ENCODE results near the gene RFX7.

RFX7 gene

GRCh38 chr15:56126409-56126808 lies 117.3 kb downstream of the RFX7 start:
- DNase-seq (ENCODE audit: low read depth, low spot score), result no peak

DNA sequence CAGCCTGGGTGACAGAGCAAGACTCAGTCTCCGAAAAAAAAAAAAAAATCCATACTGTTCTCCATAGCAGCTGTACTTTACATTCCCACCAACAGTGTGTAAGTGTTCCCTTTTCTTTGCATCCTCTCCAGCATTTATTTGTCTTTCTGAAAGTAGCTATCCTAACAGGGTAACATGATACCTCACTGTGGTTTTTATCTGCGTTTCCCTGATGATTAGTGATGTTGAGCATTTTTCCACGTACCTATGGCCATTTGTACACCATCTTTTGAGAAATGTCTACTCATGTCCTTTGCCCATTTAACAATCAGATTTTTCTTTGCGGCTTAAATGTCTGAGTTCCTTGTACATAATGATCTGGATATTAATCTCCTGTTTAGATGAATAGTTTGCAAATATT lies 119.3 kb downstream of the RFX7 start:
- no peak for DNase-seq (ENCODE audit: low read depth, low spot score)

DNA sequence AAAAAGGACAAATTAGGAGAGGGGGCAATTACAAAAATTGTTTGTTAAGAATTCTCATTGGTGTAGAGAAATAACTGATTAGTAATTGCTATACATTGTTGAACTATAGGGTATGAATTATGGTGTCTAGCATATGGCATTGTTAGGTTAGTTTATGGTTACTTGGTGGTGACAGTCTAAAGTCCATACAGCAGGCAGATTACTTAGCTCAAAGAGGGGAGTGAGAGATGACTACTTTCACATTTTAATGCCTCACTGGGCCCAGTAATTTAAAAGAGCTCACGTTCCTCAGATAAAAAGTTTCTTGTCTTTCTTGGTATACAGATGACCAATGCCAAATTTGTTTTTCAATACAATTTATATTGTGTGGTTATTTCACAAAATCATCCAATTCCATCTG lies 137.8 kb downstream of the RFX7 start:
- no peak for DNase-seq (ENCODE audit: low read depth, low spot score)

- DNase-seq (ENCODE audit: low read depth, low spot score), result no peak
These were observed 141.2 kb downstream of the RFX7 start for GRCh38 chr15:56102441-56102840.

GRCh38 chr15:56099311-56099710 lies 144.4 kb downstream of the RFX7 start:
- no peak for DNase-seq (ENCODE audit: low read depth, low spot score)

- no peak for DNase-seq (ENCODE audit: low read depth, low spot score)
These were observed 145.3 kb downstream of the RFX7 start for GRCh38 chr15:56098195-56098863.

DNA sequence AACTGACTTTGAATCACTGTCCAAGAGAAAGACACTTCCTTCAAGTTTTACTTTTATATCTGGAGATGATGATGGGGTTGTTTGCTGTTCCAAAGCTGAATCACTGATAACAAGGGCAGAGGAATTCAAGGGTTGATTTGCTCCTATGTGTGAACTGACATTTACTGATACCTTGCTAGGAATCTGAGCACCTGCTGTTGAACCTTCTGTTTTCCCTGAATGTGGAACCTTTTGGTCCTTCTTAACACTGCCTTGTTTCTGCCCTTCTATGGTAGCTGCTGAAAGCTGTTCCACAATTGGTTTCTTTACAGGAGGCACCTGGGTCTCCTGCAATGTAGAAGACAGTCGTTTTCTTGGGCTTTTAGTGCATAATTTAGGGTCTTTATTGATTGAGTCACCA lies 148.3 kb downstream of the RFX7 start:
- DNase-seq (ENCODE audit: low read depth, low spot score), result no peak

DNA sequence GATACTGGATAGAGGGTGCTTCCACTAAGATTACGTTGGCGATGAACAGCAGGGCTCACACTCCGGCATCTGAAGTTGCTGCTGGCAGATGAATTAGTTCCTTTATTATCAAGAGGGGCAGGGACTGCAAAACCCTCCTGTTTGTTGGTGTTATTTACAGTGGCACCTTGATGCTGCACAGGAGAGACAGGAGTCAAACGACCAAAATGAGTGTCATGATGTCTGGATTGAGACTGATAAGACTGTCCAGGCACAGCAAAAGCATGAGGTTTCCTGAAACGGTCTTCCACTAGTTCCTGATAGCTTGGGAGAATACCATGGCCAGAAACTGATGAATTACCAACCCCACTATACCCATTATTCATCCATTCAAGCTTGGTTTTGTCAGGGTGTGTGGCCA lies 149.5 kb downstream of the RFX7 start:
- DNase-seq (ENCODE audit: low read depth, low spot score), result no peak

DNA sequence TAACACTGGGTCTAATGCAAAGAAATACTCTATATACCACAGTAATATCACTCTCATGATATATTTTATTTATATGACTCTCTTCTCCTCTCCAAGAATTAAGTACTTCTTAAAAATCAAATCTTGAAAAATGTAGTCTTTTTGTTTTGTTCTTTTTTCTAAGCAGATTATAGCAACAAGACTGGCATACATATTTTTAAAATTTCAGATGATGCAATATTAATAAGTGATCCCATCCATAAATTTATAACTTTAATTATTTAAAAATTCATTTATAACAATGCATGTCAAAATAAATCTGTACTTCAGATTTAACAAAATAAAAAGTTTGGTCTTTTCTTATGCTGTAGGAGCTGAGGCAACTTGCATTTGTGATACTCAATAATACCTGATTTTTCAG lies 155.3 kb downstream of the RFX7 start:
- no peak for DNase-seq (ENCODE audit: low read depth, low spot score)

DNA sequence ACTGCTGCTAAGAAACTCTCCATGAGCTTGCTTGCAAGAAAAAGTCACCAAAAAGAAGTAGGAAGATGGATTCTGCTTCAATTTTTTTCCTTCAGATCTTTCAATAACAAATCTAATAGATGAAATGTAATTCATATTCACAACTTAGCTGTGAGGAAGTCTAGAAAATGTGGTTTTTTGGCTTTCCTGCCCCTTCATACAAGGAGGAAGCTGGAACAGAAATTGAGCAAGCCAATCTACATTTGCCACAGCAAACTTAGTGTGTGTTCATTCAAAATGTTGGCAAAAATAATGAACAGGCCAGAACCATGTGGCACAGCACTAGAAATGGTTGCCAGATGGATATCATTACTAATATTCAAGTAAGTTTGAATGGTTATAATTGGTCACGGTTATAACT lies 157.1 kb downstream of the RFX7 start:
- DNase-seq (ENCODE audit: low read depth, low spot score), result no peak

DNA sequence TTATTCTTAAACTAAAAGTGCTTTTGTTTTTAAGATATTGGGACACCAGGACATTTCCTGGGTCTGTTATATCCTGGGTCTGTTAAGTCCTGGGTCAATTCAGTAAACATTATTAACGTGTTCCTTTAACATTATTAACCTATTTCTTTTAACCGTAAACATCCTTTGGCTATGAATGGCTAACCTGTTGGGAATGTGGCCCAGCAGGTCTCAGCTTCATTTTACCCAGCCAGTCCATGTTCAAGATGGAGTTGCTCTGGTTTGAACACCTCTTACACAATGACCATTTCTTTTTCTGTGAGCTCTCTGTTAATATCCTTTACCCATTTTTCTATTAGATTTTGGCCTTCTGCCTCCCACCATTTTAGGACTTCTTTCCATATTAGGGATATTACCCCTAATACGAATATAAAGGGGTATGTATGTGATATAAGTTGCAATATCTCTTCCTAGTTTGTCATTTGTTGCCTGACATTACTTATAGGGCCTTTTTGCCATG lies 161.4 kb downstream of the RFX7 start:
- no peak for DNase-seq (ENCODE audit: low read depth, low spot score)

GRCh38 chr15:56077081-56077480 lies 166.6 kb downstream of the RFX7 start:
- no peak for DNase-seq (ENCODE audit: low read depth, low spot score)

DNA sequence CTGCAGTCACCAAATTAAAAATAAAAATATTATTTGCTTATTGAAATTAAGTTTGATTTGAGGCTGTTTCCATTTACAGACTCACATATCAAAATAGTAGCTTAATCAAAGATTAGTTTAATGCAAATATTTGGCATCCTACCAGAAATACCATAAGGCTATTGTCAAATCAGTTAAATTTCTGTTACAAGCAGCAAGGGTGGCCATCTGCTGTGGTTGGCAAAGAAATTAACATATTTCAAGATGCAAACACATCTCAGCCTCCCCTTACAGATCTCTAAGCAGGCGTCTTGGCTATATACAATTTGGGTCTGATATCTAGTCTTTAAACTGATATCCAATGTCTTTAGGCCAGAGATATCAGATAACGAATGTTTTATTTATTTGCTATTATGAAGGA lies 167.0 kb downstream of the RFX7 start:
- no peak for DNase-seq (ENCODE audit: low read depth, low spot score)

DNA sequence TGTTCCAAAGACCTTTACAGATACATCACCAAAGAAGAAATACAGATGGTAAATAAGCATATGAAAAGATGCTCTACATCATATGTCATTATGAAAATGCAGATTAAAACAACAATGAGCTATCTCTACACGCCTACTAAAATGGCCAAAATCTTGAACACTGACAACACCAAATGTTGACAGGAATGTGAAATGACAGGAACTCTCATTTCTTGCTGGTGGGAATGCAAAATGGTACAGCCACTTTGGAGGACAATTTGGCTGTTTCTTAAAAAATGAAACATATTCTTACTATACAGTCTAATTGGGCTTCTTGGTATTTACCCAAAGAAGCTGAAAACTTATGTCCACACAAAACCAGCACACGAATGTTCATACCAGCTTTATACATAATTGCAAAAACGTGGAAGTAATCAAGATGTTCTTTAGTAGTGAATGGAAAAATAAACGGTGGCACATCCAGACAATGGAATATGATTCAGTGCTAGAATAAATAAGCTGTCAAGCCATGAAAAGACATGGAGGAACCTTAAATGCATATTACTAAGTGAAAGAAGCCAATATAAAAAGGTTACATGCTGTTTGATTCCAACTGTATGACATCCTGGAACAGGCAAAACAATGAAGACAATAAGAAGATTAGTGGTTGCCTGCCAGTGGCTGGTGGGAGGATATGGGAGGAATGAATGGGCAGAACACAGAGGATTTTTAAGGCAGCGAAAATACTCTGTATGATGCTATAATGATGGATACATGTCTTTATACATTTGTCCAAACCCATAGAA lies 169.0 kb downstream of the RFX7 start:
- no peak for DNase-seq (ENCODE audit: low read depth, low spot score)

DNA sequence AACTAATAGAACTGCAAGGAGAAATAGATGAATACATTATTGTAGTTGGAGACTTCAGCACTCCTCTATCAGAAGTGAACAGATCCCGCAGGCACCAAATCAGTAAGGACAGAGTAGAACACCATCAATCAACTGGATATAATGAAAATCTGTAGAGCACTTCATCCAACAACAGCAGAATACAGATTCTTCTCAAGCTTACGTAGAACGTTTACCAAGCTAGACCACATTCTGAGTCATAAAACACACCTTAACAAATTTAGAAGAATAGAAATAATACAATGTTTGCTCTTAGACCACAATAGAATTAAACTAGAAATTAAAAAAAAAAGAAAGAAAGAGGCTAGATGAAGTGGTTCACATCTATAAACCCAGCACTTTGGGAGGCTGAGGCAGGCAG lies 179.5 kb downstream of the RFX7 start:
- DNase-seq (ENCODE audit: low read depth, low spot score), result no peak

- no peak for DNase-seq (ENCODE audit: low read depth, low spot score)
These were observed 184.0 kb downstream of the RFX7 start for GRCh38 chr15:56059716-56060115.

GRCh38 chr15:56058986-56059385 lies 184.7 kb downstream of the RFX7 start:
- no peak for DNase-seq (ENCODE audit: low read depth, low spot score)

DNA sequence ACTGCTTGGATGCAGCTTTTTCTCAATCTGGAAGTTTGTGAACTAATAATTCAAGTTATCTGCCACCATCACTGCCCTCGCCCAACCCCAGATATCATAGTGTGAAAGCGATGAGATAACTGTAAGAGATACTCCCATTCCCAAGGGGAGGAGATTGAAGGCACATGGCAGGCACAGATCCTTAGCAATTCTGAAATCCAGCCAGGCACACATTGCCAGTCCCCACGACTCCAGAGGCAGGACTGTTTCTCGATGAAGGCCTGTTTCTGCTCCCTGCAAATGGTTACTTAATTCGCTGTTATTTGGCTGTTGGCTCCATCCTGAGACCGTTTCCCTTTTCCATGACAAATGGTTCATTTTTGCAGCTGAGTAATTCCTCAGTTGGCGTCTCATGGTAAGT lies 187.1 kb downstream of the RFX7 start:
- DNase-seq (ENCODE audit: low read depth, low spot score), result no peak

DNA sequence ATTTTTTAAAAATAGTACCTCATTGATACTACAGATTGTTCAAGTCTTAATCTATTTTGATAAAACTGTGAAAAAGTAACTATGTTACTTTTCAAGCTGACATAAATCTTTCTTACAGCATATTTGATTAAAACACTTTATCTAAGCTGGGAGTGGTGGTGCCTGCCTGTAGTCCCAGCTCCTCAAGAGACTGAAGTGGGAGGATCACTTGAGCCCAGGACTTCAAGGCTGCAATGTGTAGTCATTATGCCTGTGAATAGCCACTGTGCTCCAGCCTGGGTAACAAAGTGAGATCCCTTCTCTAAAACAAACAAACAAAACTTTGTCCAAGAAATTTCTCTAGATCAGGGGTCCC lies 190.7 kb downstream of the RFX7 start:
- no peak for DNase-seq (ENCODE audit: low read depth, low spot score)

DNA sequence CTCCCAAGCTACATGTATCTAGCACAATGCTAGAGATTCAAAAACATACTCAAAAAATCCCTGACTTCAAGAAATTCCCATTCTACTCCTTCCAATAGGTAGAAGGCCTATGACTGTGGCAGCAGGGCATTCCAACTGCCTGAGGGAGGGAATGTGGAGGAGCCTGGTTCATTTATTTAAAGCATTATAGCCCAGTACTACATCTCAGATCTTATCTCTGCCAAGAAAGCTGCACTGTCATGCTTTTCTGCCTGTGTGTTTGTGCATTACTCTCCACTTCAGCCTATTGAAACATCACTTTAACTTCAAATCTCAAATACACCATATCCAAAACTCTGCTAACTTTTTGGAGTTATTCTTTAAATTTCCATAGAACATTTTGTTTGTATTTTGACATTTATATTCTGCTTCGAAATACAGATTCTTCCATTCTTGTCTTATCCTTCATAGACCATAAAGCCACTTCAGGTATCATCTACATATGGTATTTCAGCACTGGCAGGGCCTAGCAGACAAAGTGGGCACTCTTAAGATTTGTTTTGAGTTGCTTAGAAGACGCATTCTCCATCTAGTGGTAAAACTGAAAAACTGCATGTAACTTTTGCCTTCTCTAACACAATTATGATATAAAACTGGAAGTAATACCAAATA lies 191.2 kb downstream of the RFX7 start:
- no peak for DNase-seq (ENCODE audit: low read depth, low spot score)

- no peak for DNase-seq (ENCODE audit: low read depth, low spot score)
These were observed 192.0 kb downstream of the RFX7 start for GRCh38 chr15:56051676-56052075.

- no peak for DNase-seq (ENCODE audit: low read depth, low spot score)
These were observed 194.1 kb downstream of the RFX7 start for GRCh38 chr15:56049577-56049976.

DNA sequence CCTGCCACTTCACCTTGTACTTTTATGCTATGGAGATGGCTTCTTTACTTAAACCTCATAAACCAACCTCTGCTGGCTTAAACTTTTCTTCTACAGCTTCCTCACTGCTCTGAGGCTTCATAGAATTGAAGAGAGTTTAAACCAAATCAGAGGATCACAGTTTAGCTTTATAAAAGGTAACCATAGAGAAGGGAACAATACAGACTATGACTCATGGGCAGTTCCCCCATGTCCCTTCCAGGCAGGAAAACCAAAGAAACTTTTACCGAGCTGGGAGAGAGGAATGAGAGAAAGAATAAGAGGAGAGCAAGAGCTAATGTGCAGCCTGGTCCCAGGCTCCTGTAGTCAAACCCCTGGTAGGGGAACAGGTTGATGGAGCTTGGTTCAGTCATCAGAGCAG lies 196.3 kb downstream of the RFX7 start:
- no peak for DNase-seq (ENCODE audit: low read depth, low spot score)

Data from activated CD4-positive, CD25-positive, alpha-beta regulatory T cell treated with anti-CD3 and anti-CD28 coated beads, Interleukin-2, amount 50 U/mL, for 16 hours (primary cell).